HEK293 (cell line): ENCODE measurements around the gene GRID2.

Experiments
- CTCF ChIP-seq: fragments of 450-650 bp; formaldehyde crosslinking; IDR thresholded peaks from 2 replicates; pipeline ENCODE4 v1.5.1; 2016; ENCODE audit warnings: missing biosample characterization, missing genetic modification characterization
- GFI1B ChIP-seq: fragments of 450-650 bp; formaldehyde crosslinking; IDR thresholded peaks from 2 replicates; pipeline ENCODE4 v1.5.1; 2016; ENCODE audit warnings: missing biosample characterization, missing genetic modification characterization
- ZNF24 ChIP-seq: fragments of 450-650 bp; formaldehyde crosslinking; IDR thresholded peaks from 2 replicates; pipeline ENCODE4 v1.5.1; 2016; ENCODE audit warnings: missing biosample characterization, missing genetic modification characterization
- ZNF548 ChIP-seq: fragments of 450-650 bp; formaldehyde crosslinking; IDR thresholded peaks from 2 replicates; pipeline ENCODE4 v1.5.1; 2016; ENCODE audit warnings: missing biosample characterization, missing genetic modification characterization
- TF ChIP-seq, protein P1 (sequence below): sonication (generic); formaldehyde crosslinking; IDR thresholded peaks from 2 replicates; pipeline ENCODE4 v1.8.1; 2022; ENCODE audit warnings: mild to moderate bottlenecking, moderate library complexity, missing genetic modification reagents
- TF ChIP-seq, protein P2 (sequence below): fragments of 450-650 bp; formaldehyde crosslinking; IDR thresholded peaks from 2 replicates; pipeline ENCODE4 v1.5.1; 2016; ENCODE audit warnings: missing biosample characterization, missing genetic modification characterization, low read depth

- TF ChIP-seq CTCF: no peak
- TF ChIP-seq, protein P1, sequence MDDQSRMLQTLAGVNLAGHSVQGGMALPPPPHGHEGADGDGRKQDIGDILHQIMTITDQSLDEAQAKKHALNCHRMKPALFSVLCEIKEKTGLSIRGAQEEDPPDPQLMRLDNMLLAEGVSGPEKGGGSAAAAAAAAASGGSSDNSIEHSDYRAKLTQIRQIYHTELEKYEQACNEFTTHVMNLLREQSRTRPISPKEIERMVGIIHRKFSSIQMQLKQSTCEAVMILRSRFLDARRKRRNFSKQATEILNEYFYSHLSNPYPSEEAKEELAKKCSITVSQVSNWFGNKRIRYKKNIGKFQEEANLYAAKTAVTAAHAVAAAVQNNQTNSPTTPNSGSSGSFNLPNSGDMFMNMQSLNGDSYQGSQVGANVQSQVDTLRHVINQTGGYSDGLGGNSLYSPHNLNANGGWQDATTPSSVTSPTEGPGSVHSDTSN (CRISPR knock-in tag): no peak
- TF ChIP-seq GFI1B (tag by site-specific recombination): no peak
- TF ChIP-seq, protein P2, sequence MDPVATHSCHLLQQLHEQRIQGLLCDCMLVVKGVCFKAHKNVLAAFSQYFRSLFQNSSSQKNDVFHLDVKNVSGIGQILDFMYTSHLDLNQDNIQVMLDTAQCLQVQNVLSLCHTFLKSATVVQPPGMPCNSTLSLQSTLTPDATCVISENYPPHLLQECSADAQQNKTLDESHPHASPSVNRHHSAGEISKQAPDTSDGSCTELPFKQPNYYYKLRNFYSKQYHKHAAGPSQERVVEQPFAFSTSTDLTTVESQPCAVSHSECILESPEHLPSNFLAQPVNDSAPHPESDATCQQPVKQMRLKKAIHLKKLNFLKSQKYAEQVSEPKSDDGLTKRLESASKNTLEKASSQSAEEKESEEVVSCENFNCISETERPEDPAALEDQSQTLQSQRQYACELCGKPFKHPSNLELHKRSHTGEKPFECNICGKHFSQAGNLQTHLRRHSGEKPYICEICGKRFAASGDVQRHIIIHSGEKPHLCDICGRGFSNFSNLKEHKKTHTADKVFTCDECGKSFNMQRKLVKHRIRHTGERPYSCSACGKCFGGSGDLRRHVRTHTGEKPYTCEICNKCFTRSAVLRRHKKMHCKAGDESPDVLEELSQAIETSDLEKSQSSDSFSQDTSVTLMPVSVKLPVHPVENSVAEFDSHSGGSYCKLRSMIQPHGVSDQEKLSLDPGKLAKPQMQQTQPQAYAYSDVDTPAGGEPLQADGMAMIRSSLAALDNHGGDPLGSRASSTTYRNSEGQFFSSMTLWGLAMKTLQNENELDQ (tag by site-specific recombination): no peak
- TF ChIP-seq ZNF548: no peak
- no peak for TF ChIP-seq ZNF24
Measured at GRCh38 chr4:93802045-93802444, 1498.3 kb downstream of the GRID2 start.
